Coronary artery (tissue), 2 donors: Measurements from ENCODE around the gene SCAF1.

ENCODE experiments used
- DNase-seq: peaks from one replicate; pipeline ENCODE4 v3.0.0-alpha.2; 2017; ENCODE audit warnings: low spot score
- H3K27ac ChIP-seq, 2 donors: fragments of 200-600 bp; sonication (generic); one replicate each; pipeline ENCODE4 v1.5.1; 2016 to 2019
- H3K4me3 ChIP-seq: fragments of 200-600 bp; sonication (generic); 2 replicates; pipeline ENCODE4 v1.5.1; 2016; ENCODE audit warnings: mild to moderate bottlenecking, moderate library complexity
- CTCF ChIP-seq: fragments of 200-600 bp; sonication (generic); IDR thresholded peaks from one replicate; pipeline ENCODE4 v1.5.1; 2019; ENCODE audit warnings: antibody characterized with exemption

SCAF1 gene

GRCh38 chr19:49687566-49688316 is 45.7 kb downstream of the SCAF1 start:
- no peak for DNase-seq
- Histone ChIP-seq H3K27ac (peak overlapping the region in 1 of 2 donors; percentile 49), H3K4me3 (peak overlapping the region; percentile 20)
- no peak for TF ChIP-seq CTCF

- no peak for TF ChIP-seq CTCF
- peak overlapping the region in 1 of 2 donors; percentile 49 for H3K27ac ChIP-seq
- no peak for DNase-seq
- no peak overlapping the region for H3K4me3 ChIP-seq
Measured at GRCh38 chr19:49688531-49689132, 46.6 kb downstream of the SCAF1 start.

- no peak for DNase-seq
- peak; percentile 33 for TF ChIP-seq CTCF
- H3K4me3 ChIP-seq = peak within 1 kb of the TSS; percentile 61
- peak within 1 kb of the TSS in 1 of 2 donors; percentile 49 for H3K27ac ChIP-seq
Measured at GRCh38 chr19:49689133-49690078, 47.4 kb downstream of the SCAF1 start, which contains the start of gene ADM5. TSS of gene ADM5 (plus strand) at chr19:49689594. CDS start at chr19:49689838, 244 bp downstream.

- H3K27ac ChIP-seq = peak overlapping the region in 1 of 2 donors; percentile 19
- DNase-seq = no peak
- no peak for TF ChIP-seq CTCF
- peak overlapping the region; percentile 61 for H3K4me3 ChIP-seq
Measured at GRCh38 chr19:49690079-49690655, 48.2 kb downstream of the SCAF1 start.

- no peak for TF ChIP-seq CTCF
- peak within 1 kb of the TSS; percentile 61 for H3K4me3 ChIP-seq
- H3K27ac ChIP-seq = peak within 1 kb of the TSS in 1 of 2 donors; percentile 19
- DNase-seq = no peak
Measured at GRCh38 chr19:49690656-49691242, 48.7 kb downstream of the SCAF1 start, which contains the start of gene CPT1C. TSS of gene CPT1C (plus strand) at chr19:49691116. CDS start at chr19:49692253, 1,137 bp downstream.
